ENCODE results near the gene RGS12.

The RGS12 gene

GRCh38 chr4:3276986-3277385 lies 15.8 kb upstream of the RGS12 start:
- no peak for DNase-seq (ENCODE audit: low read depth in 2 of 2)

GRCh38 chr4:3280466-3280865 lies 12.4 kb upstream of the RGS12 start:
- DNase-seq (ENCODE audit: low read depth in 2 of 2), result no peak

- no peak for DNase-seq (ENCODE audit: low read depth in 2 of 2)
These were observed 9.3 kb upstream of the RGS12 start for GRCh38 chr4:3283483-3283882.

GRCh38 chr4:3283916-3284315 lies 8.9 kb upstream of the RGS12 start:
- no peak for DNase-seq (ENCODE audit: low read depth in 2 of 2)

- DNase-seq (ENCODE audit: low read depth in 2 of 2), result no peak
These were observed 7.9 kb upstream of the RGS12 start for GRCh38 chr4:3284734-3285557.

- no peak for DNase-seq (ENCODE audit: low read depth in 2 of 2)
These were observed 7.1 kb upstream of the RGS12 start for GRCh38 chr4:3285558-3286334.

GRCh38 chr4:3286335-3287175 lies 6.3 kb upstream of the RGS12 start:
- no peak for DNase-seq (ENCODE audit: low read depth in 2 of 2)

- DNase-seq (ENCODE audit: low read depth in 2 of 2), result no peak
These were observed 5.4 kb upstream of the RGS12 start for GRCh38 chr4:3287271-3287971.

GRCh38 chr4:3287972-3288570 lies 4.8 kb upstream of the RGS12 start:
- no peak for DNase-seq (ENCODE audit: low read depth in 2 of 2)

GRCh38 chr4:3288571-3289094 lies 4.2 kb upstream of the RGS12 start:
- DNase-seq (ENCODE audit: low read depth in 2 of 2), result no peak

- DNase-seq (ENCODE audit: low read depth in 2 of 2), result no peak
These were observed 2.3 kb upstream of the RGS12 start for GRCh38 chr4:3290476-3290875.

GRCh38 chr4:3290889-3291321 lies 1.9 kb upstream of the RGS12 start:
- DNase-seq (ENCODE audit: low read depth in 2 of 2), result no peak

- DNase-seq (ENCODE audit: low read depth in 2 of 2), result no peak
These were observed 1.3 kb upstream of the RGS12 start for GRCh38 chr4:3291411-3291968.

- no peak for DNase-seq (ENCODE audit: low read depth in 2 of 2)
These were observed 751 bp upstream of the RGS12 start for GRCh38 chr4:3291969-3292570.

GRCh38 chr4:3293401-3294391 lies 875 bp downstream of the RGS12 start:
- no peak for DNase-seq (ENCODE audit: low read depth in 2 of 2)

- no peak for DNase-seq (ENCODE audit: low read depth in 2 of 2)
These were observed 1.8 kb downstream of the RGS12 start for GRCh38 chr4:3294401-3295241.

- no peak for DNase-seq (ENCODE audit: low read depth in 2 of 2)
These were observed 3.2 kb downstream of the RGS12 start for GRCh38 chr4:3295837-3296624.
